PC-9 (cell line): ENCODE results near the gene DUSP22.

Experiments
- EZH2 ChIP-seq: fragments of 200-600 bp; sonication (generic); IDR thresholded peaks from 2 replicates; pipeline ENCODE4 v1.8.0; 2017; ENCODE audit warnings: antibody characterized with exemption, low read depth
- TF ChIP-seq, protein P1 (sequence below): fragments of 200-600 bp; sonication (generic); conservative IDR thresholded peaks from 2 replicates; pipeline ENCODE4 v1.6.1; 2017; ENCODE audit warnings: mixed run types, antibody characterized with exemption, mild to moderate bottlenecking, moderate library complexity

DNA sequence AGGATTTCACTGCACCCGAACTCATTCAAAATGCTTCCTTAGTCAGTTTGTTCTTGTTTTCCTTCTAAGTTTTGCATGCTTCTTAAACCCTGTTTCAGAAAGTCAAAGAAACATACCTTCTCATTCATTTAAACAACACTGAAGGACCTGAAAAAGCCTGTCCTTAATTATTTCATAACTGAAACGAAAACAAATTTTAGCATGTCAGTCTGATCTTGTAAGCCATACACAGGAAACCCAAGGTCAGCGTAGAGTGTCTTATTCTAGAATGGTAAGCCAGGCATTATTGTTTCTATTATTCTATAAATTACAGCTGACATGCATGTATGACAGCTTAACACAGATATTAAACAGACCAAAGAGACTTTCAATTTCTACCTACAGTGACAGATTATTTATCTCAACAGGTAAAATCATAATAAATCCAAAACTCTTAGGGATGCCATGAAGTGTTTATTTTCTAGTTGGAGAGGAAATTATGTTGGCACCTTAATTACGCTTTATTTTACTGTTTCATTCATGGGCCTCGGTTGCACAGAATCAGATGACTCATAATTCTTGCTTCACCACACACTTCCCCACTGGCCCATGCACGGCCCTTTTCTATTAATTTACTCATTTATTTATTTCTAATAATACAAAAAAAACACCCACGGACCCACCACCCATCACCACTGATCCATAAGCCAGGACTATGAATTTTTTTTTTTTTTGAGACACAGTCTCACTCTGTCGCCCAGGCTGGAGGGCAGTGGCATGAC, 39.3 kb upstream of the DUSP22 start:
- TF ChIP-seq, protein P1, sequence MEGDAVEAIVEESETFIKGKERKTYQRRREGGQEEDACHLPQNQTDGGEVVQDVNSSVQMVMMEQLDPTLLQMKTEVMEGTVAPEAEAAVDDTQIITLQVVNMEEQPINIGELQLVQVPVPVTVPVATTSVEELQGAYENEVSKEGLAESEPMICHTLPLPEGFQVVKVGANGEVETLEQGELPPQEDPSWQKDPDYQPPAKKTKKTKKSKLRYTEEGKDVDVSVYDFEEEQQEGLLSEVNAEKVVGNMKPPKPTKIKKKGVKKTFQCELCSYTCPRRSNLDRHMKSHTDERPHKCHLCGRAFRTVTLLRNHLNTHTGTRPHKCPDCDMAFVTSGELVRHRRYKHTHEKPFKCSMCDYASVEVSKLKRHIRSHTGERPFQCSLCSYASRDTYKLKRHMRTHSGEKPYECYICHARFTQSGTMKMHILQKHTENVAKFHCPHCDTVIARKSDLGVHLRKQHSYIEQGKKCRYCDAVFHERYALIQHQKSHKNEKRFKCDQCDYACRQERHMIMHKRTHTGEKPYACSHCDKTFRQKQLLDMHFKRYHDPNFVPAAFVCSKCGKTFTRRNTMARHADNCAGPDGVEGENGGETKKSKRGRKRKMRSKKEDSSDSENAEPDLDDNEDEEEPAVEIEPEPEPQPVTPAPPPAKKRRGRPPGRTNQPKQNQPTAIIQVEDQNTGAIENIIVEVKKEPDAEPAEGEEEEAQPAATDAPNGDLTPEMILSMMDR: no peak
- TF ChIP-seq EZH2: no peak
